ENCODE results near the gene SPP1.

GRCh38 chr4:88014386-88014905, 38.9 kb downstream of the SPP1 start:
- TF ChIP-seq YY1 (IDR thresholded peaks at IDR 0.05; ENCODE audit: borderline replicate concordance in 1 of 3, control insufficient read depth in 1 of 3, extremely low read depth in 1 of 3, insufficient read depth in 3 of 3, insufficient read length in 1 of 3, insufficient replicate concordance in 2 of 3, low read depth in 1 of 3, low read length in 2 of 3) (no peak), SAFB2 (IDR thresholded peaks at IDR 0.05; ENCODE audit: borderline replicate concordance, low read depth, low read length, severe bottlenecking) (no peak), CTCF (IDR thresholded peaks at IDR 0.05 in 2 of 3, conservative IDR thresholded peaks at IDR 0.05 in 1 of 3; ENCODE audit: insufficient read depth in 2 of 3, low read depth in 1 of 3, low read length in 3 of 3) (no peak), NONO (IDR thresholded peaks at IDR 0.05; ENCODE audit: low read depth in 2 of 2, low read length in 1 of 2) (no peak), ZKSCAN1 (IDR thresholded peaks at IDR 0.05; ENCODE audit: low read depth, low read length) (no peak), KDM4B (IDR thresholded peaks at IDR 0.05; ENCODE audit: borderline replicate concordance in 2 of 2, low read depth in 1 of 2) (no peak), FOXA3 (CRISPR knock-in tag; conservative IDR thresholded peaks at IDR 0.05 in 1 of 2, IDR thresholded peaks at IDR 0.05 in 1 of 2) (no peak), MXI1 (IDR thresholded peaks at IDR 0.05; ENCODE audit: low read depth, low read length) (no peak), RCOR1 (IDR thresholded peaks at IDR 0.05; ENCODE audit: borderline replicate concordance in 1 of 2, low read depth in 2 of 2, low read length in 2 of 2) (no peak), NR3C1 (CRISPR knock-in tag; IDR thresholded peaks at IDR 0.05) (no peak), TFAP4 (CRISPR knock-in tag; IDR thresholded peaks at IDR 0.05; ENCODE audit: borderline replicate concordance) (no peak), ESRRA (IDR thresholded peaks at IDR 0.05; ENCODE audit: borderline replicate concordance, low read depth) (no peak)

Data from K562 (cell line).